ENCODE data around the gene FNDC5.
"Not testable (repeated sequence)": the region's sequence is repeated elsewhere in the genome, so short reads cannot be mapped to it uniquely, and the experiment has no call there.

FNDC5 gene

GRCh38 chr1:32870615-32871363, at the start of gene FNDC5:
FNDC5 (minus strand) TSS chr1:32870912.
- DNase-seq: no peak

- DNase-seq: no peak
Measured at GRCh38 chr1:32919811-32920733, 49.4 kb upstream of the FNDC5 start.

- DNase-seq: no peak
Measured at GRCh38 chr1:32918179-32918578, 47.5 kb upstream of the FNDC5 start.

- DNase-seq: no peak
Measured at GRCh38 chr1:32917521-32917920, 46.8 kb upstream of the FNDC5 start.

GRCh38 chr1:32915766-32916706, 45.3 kb upstream of the FNDC5 start:
- peak; percentile 67 for DNase-seq

GRCh38 chr1:32910319-32910718, 39.6 kb upstream of the FNDC5 start:
- no peak for DNase-seq

GRCh38 chr1:32907435-32907834, 36.7 kb upstream of the FNDC5 start:
- no peak for DNase-seq

GRCh38 chr1:32906654-32907053, 35.9 kb upstream of the FNDC5 start:
- DNase-seq: no peak

- DNase-seq: not testable (repeated sequence)
Measured at GRCh38 chr1:32905588-32905987, 34.9 kb upstream of the FNDC5 start.

GRCh38 chr1:32904797-32905196, 34.1 kb upstream of the FNDC5 start:
- no peak for DNase-seq

GRCh38 chr1:32903991-32904785, 33.5 kb upstream of the FNDC5 start:
- DNase-seq: no peak

GRCh38 chr1:32902535-32902920, 31.8 kb upstream of the FNDC5 start:
- no peak for DNase-seq

- no peak for DNase-seq
Measured at GRCh38 chr1:32901823-32902534, 31.3 kb upstream of the FNDC5 start.

GRCh38 chr1:32900956-32901822, 30.5 kb upstream of the FNDC5 start, which contains the start of gene TMEM54:
TMEM54 (minus strand) TSS chr1:32901389; CDS start chr1:32901238, 151 bp downstream.
- no peak for DNase-seq

- no peak for DNase-seq
Measured at GRCh38 chr1:32900371-32900955, 29.8 kb upstream of the FNDC5 start.

GRCh38 chr1:32899586-32900296, 29.0 kb upstream of the FNDC5 start:
- no peak for DNase-seq

GRCh38 chr1:32898958-32899357, 28.2 kb upstream of the FNDC5 start:
- no peak for DNase-seq

- DNase-seq: no peak
Measured at GRCh38 chr1:32898056-32898455, 27.3 kb upstream of the FNDC5 start.
